HFF-Myc (cell line): ENCODE measurements around the gene C16orf96.

ENCODE experiments used
- DNase-seq: peaks from one replicate; pipeline ENCODE4 v3.0.0-alpha.2; 2011; ENCODE audit warnings: low read depth; ENCODE audit errors: extremely low read depth
- H3K4me3 ChIP-seq: replicated peaks from 2 replicates; pipeline ENCODE4 v1.5.1; 2011; ENCODE audit warnings: low read depth, mild to moderate bottlenecking, control low read depth, low read length
- CTCF ChIP-seq: IDR thresholded peaks from 2 replicates; pipeline ENCODE4 v1.5.1; 2012; ENCODE audit warnings: mild to moderate bottlenecking, low read depth, low read length, control low read depth; ENCODE audit errors: missing control alignments

C16orf96 gene

GRCh38 chr16:4603624-4604170 is 47.6 kb downstream of the C16orf96 start:
- TF ChIP-seq CTCF, result no peak
- no peak overlapping the region for H3K4me3 ChIP-seq
- no peak for DNase-seq

- no peak overlapping the region for H3K4me3 ChIP-seq
- TF ChIP-seq CTCF, result no peak
- no peak for DNase-seq
Observed at GRCh38 chr16:4604401-4604800, 48.3 kb downstream of the C16orf96 start.

- DNase-seq, result no peak
- no peak overlapping the region for H3K4me3 ChIP-seq
- no peak for TF ChIP-seq CTCF
Observed at GRCh38 chr16:4606354-4606753, 50.2 kb downstream of the C16orf96 start.

GRCh38 chr16:4607841-4608703 is 51.9 kb downstream of the C16orf96 start:
- TF ChIP-seq CTCF, result no peak
- DNase-seq, result no peak

DNA sequence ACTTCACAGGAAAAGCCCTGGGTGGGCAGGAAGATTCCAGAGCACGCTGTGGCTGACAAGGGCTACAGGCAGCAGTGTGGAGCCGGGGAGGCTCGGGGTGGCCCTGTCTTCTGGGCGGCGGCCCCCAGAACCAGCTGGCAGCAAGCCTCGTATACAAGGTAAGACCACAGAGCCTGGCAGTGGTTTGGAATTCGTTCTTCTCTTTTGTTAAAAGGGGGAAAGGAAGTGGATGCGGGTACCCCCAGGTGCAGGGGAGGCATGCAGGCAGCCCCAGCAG is 52.5 kb downstream of the C16orf96 start:
- no peak overlapping the region for H3K4me3 ChIP-seq
- no peak for DNase-seq
- no peak for TF ChIP-seq CTCF

More at GRCh38 chr16:4607841-4608703, 51.9 kb downstream of the C16orf96 start:
- no peak overlapping the region for H3K4me3 ChIP-seq

GRCh38 chr16:4609200-4610010 is 53.3 kb downstream of the C16orf96 start:
- no peak overlapping the region for H3K4me3 ChIP-seq
- no peak for TF ChIP-seq CTCF
- no peak for DNase-seq
